DND-41 (cell line): Measurements from ENCODE around the gene VRTN.

Source experiments
- CTCF ChIP-seq: IDR thresholded peaks from 2 replicates; pipeline ENCODE4 v1.5.1; 2012; ENCODE audit warnings: borderline replicate concordance, low read length, moderate library complexity, mild to moderate bottlenecking; ENCODE audit not compliant: poor library complexity, severe bottlenecking; ENCODE audit errors: extremely low read depth
- EZH2 ChIP-seq: IDR thresholded peaks from 3 replicates; pipeline ENCODE4 v1.6.1; 2012; ENCODE audit warnings: borderline replicate concordance, low read depth, mild to moderate bottlenecking, moderate library complexity, low read length, inconsistent platforms; ENCODE audit not compliant: severe bottlenecking

- TF ChIP-seq CTCF (no peak), EZH2 (no peak)
These were observed 34.7 kb upstream of the VRTN start for GRCh38 chr14:74313601-74314000.
